HCT116 (cell line): Measurements from ENCODE around the gene SNAP91. TPM values are rescaled to one million over a fixed set of nuclear protein-coding genes. Genes with fewer than 3 reads are reported as not detected.

Experiments used
- ATAC-seq: fragments of 200-7000 bp; cut with Tn5 transposase; 2 replicates; pipeline ENCODE4 v1.9.1; 2020; ENCODE audit warnings: mild to moderate bottlenecking, moderate library complexity
- BruUV-seq: library from RNA; stranded (reverse); fragments of 400-500 nt; replicated peaks from 2 replicates; lab custom pipeline; 2021; lab: Mats Ljungman, UMichigan
- CTCF ChIA-PET: fragments of 300-600 bp; sonication (Branson Sonifier 250); formaldehyde crosslinking; loops from one replicate; lab custom pipeline; 2021; ENCODE audit warnings: antibody characterized with exemption; lab: Charles Lee
- POLR2A ChIA-PET: fragments of 300-600, 350-600 bp; sonication (Branson Sonifier 250); formaldehyde crosslinking; loops from one replicate; lab custom pipeline; 2021; ENCODE audit warnings: antibody characterized with exemption; lab: Charles Lee
- RAD21 ChIA-PET, 2 experiments: fragments of 300-600 bp; sonication (Branson Sonifier 250); formaldehyde crosslinking; loops; one replicate each; lab custom pipeline; 2023; ENCODE audit warnings: low total read pairs in 2 of 2; ENCODE audit not compliant: uncharacterized antibody in 2 of 2, unreplicated experiment in 2 of 2, low non-redundant PET in 1 of 2; lab: Charles Lee
- DNase-seq: peaks from one replicate; pipeline ENCODE4 v3.0.0-alpha.2; 2010; ENCODE audit warnings: low read depth, low spot score
- H2AFZ ChIP-seq: fragments of 200-600 bp; shearing (Covaris generic), sonication (generic); 2 replicates; pipeline ENCODE4 v1.6.1; 2017; ENCODE audit warnings: low read depth, mixed run types, mixed read lengths, antibody characterized with exemption, low read length; ENCODE audit not compliant: poor library complexity, severe bottlenecking
- H3K27ac ChIP-seq: 2 replicates; pipeline ENCODE4 v1.5.1; 2012; ENCODE audit warnings: low read depth, low read length
- H3K27me3 ChIP-seq: fragments of 200-600 bp; sonication (generic); 2 replicates; pipeline ENCODE4 v1.6.1; 2016; ENCODE audit warnings: mixed run types, low read length, mixed read lengths; ENCODE audit not compliant: insufficient read depth
- H3K36me3 ChIP-seq, 2 experiments: fragments of 200-500 bp in 1 of 2; fragments of 200-600 bp in 1 of 2; sonication (Bioruptor generic) in 1 of 2; sonication (generic) in 1 of 2; 2 replicates each; pipeline versions ENCODE4 v1.5.1 to v1.6.1; 2014 to 2016; ENCODE audit warnings: low read length in 2 of 2, inconsistent platforms in 1 of 2, mixed read lengths in 1 of 2, mixed run types in 1 of 2; ENCODE audit not compliant: insufficient read depth in 2 of 2, control insufficient read depth in 1 of 2
- H3K4me1 ChIP-seq, 2 experiments: fragments of 200-600 bp in 1 of 2; sonication (generic) in 1 of 2; 2 replicates each; pipeline versions ENCODE4 v1.5.1 to v1.6.1; 2012 to 2017; ENCODE audit warnings: low read length in 2 of 2, inconsistent platforms in 1 of 2, mild to moderate bottlenecking in 1 of 2, mixed read lengths in 1 of 2, mixed run types in 1 of 2, moderate library complexity in 1 of 2; ENCODE audit not compliant: insufficient read depth in 2 of 2, control insufficient read depth in 1 of 2
- H3K4me2 ChIP-seq: fragments of 200-600 bp; sonication (generic); 2 replicates; pipeline ENCODE4 v1.6.1; 2017; ENCODE audit warnings: mixed run types, low read length, mixed read lengths
- H3K4me3 ChIP-seq, 2 experiments: fragments of 200-600 bp in 1 of 2; sonication (generic) in 1 of 2; replicated peaks in 1 of 2; 2 replicates each; pipeline ENCODE4 v1.5.1; 2011 to 2016; ENCODE audit warnings: low read length in 2 of 2, control low read depth in 1 of 2, low read depth in 1 of 2, mild to moderate bottlenecking in 1 of 2, mixed read lengths in 1 of 2, mixed run types in 1 of 2
- H3K79me2 ChIP-seq: fragments of 200-600 bp; sonication (generic); 2 replicates; pipeline ENCODE4 v1.6.1; 2017; ENCODE audit warnings: mild to moderate bottlenecking, mixed run types, low read length, moderate library complexity, mixed read lengths; ENCODE audit not compliant: insufficient read depth
- H3K9ac ChIP-seq: fragments of 200-600 bp; sonication (generic); 2 replicates; pipeline ENCODE4 v1.6.1; 2016; ENCODE audit warnings: low read length, mixed read lengths
- H3K9me2 ChIP-seq: fragments of 200-600 bp; sonication (generic), shearing (Covaris generic); 2 replicates; pipeline ENCODE4 v1.6.1; 2017; ENCODE audit warnings: mixed run types, mild to moderate bottlenecking, moderate library complexity; ENCODE audit not compliant: insufficient read depth
- H3K9me3 ChIP-seq, 2 experiments: fragments of 200-500 bp in 1 of 2; fragments of 200-600 bp in 1 of 2; sonication (Bioruptor generic) in 1 of 2; sonication (generic) in 1 of 2; 2 replicates each; pipeline ENCODE4 v1.6.1; 2014 to 2017; ENCODE audit warnings: low read length in 2 of 2, mixed read lengths in 2 of 2, inconsistent platforms in 1 of 2, low read depth in 1 of 2, mild to moderate bottlenecking in 1 of 2, mixed run types in 1 of 2, moderate library complexity in 1 of 2; ENCODE audit not compliant: control insufficient read depth in 1 of 2, insufficient read depth in 1 of 2
- H4K20me1 ChIP-seq: fragments of 200-600 bp; sonication (generic), shearing (Covaris generic); 2 replicates; pipeline ENCODE4 v1.6.1; 2017; ENCODE audit warnings: mixed run types, mild to moderate bottlenecking, moderate library complexity; ENCODE audit not compliant: insufficient read depth
- CBX3 ChIP-seq: IDR thresholded peaks from 2 replicates; pipeline ENCODE4 v1.6.1; 2012; ENCODE audit warnings: low read depth
- EGR1 ChIP-seq: IDR thresholded peaks from 2 replicates; pipeline ENCODE4 v1.6.1; 2012; ENCODE audit warnings: low read depth
- ELF1 ChIP-seq: IDR thresholded peaks from 2 replicates; pipeline ENCODE4 v1.6.1; 2012; ENCODE audit warnings: low read depth, borderline replicate concordance
- EZH2 ChIP-seq: fragments of 200-600 bp; sonication (generic); IDR thresholded peaks from 2 replicates; pipeline ENCODE4 v1.6.1; 2017; ENCODE audit warnings: antibody characterized with exemption, mixed run types
- FOSL1 ChIP-seq: IDR thresholded peaks from 2 replicates; pipeline ENCODE4 v1.6.1; 2012; ENCODE audit warnings: low read depth
- POLR2A ChIP-seq: IDR thresholded peaks from 2 replicates; pipeline ENCODE4 v1.7.0; 2011; ENCODE audit warnings: borderline replicate concordance; ENCODE audit not compliant: insufficient read depth, insufficient read length; ENCODE audit errors: extremely low read depth
- POLR2AphosphoS5 ChIP-seq: IDR thresholded peaks from 2 replicates; pipeline ENCODE4 v1.6.1; 2011; ENCODE audit warnings: mild to moderate bottlenecking, low read depth, low read length, moderate library complexity
- SIN3A ChIP-seq: IDR thresholded peaks from 2 replicates; pipeline ENCODE4 v1.6.1; 2012; ENCODE audit warnings: low read depth
- SP1 ChIP-seq: IDR thresholded peaks from 2 replicates; pipeline ENCODE4 v1.6.1; 2012; ENCODE audit warnings: low read depth
- TCF7L2 ChIP-seq: IDR thresholded peaks from 2 replicates; pipeline ENCODE4 v1.7.0; 2011; ENCODE audit warnings: borderline replicate concordance, inconsistent platforms; ENCODE audit not compliant: insufficient read depth, insufficient read length; ENCODE audit errors: extremely low read depth
- ZFX ChIP-seq: fragments of 450-650 bp; IDR thresholded peaks from 2 replicates; pipeline ENCODE4 v1.6.1; 2017
- intact Hi-C: fragments of 100-400 bp; cut with micrococcal nuclease; formaldehyde crosslinking; loops from 2 replicates; pipeline ENCODE4 v1.10.0; 2022
- total RNA-seq: library from RNA; stranded (reverse); gene quantifications from one replicate; pipeline ENCODE4 v1.2.1, GENCODE V29; 2021; ENCODE audit not compliant: unreplicated experiment
- TF ChIP-seq, protein P1 (sequence below): IDR thresholded peaks from 2 replicates; pipeline ENCODE4 v1.6.1; 2012
- TF ChIP-seq, protein P2 (sequence below): IDR thresholded peaks from 2 replicates; pipeline ENCODE4 v1.6.1; 2012; ENCODE audit warnings: low read depth

The SNAP91 gene
- total RNA-seq, 1 experiment from 2014 or later, result not detected

DNA sequence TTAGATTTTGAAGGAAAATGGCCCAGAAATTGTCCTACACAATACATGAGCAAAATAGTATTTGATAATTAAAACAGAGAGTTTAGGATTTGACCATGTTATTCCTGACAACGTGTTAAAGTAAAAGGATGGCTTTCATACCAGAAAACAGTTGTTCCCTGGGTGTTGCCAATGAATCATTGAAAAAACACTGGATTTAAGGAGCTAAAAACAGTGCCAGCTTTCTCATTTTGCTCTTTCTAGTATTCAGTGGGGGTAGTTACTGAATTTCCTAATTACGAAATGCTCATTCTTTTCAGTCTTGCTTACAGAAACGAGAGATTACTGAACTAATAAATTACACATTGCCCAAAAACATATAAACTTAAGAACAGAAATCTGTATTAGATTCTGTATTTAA is 26.6 kb upstream of the SNAP91 start:
- CTCF ChIA-PET, result no interaction called here
- Histone ChIP-seq H3K27ac (no peak overlapping the region), H4K20me1 (no peaks in the 10 kb centered on the region), H3K9ac (no peak overlapping the region), H3K36me3 (no peaks in the 10 kb centered on the region), H3K4me1 (no peaks in the 10 kb centered on the region), H3K9me3 (no peaks in the 10 kb centered on the region), H3K79me2 (no peaks in the 10 kb centered on the region), H3K9me2 (no peaks in the 10 kb centered on the region), H3K27me3 (no peaks in the 10 kb centered on the region), H3K4me2 (no peak overlapping the region), H2AFZ (no peak overlapping the region), H3K4me3 (no peak overlapping the region)
- DNase-seq (no peak), ATAC-seq (no peak)
- POLR2A ChIA-PET, result no interaction called here
- intact Hi-C loops, result no loop called here
- TF ChIP-seq TCF7L2 (no peak), FOSL1 (no peak), SIN3A (no peak), POLR2AphosphoS5 (no peak), ZFX (no peak), ELF1 (no peak), EZH2 (no peak), SP1 (no peak), EGR1 (no peak), CBX3 (no peak), POLR2A (no peak)
- TF ChIP-seq, protein P1, sequence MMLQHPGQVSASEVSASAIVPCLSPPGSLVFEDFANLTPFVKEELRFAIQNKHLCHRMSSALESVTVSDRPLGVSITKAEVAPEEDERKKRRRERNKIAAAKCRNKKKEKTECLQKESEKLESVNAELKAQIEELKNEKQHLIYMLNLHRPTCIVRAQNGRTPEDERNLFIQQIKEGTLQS, result no peak
- TF ChIP-seq, protein P2, sequence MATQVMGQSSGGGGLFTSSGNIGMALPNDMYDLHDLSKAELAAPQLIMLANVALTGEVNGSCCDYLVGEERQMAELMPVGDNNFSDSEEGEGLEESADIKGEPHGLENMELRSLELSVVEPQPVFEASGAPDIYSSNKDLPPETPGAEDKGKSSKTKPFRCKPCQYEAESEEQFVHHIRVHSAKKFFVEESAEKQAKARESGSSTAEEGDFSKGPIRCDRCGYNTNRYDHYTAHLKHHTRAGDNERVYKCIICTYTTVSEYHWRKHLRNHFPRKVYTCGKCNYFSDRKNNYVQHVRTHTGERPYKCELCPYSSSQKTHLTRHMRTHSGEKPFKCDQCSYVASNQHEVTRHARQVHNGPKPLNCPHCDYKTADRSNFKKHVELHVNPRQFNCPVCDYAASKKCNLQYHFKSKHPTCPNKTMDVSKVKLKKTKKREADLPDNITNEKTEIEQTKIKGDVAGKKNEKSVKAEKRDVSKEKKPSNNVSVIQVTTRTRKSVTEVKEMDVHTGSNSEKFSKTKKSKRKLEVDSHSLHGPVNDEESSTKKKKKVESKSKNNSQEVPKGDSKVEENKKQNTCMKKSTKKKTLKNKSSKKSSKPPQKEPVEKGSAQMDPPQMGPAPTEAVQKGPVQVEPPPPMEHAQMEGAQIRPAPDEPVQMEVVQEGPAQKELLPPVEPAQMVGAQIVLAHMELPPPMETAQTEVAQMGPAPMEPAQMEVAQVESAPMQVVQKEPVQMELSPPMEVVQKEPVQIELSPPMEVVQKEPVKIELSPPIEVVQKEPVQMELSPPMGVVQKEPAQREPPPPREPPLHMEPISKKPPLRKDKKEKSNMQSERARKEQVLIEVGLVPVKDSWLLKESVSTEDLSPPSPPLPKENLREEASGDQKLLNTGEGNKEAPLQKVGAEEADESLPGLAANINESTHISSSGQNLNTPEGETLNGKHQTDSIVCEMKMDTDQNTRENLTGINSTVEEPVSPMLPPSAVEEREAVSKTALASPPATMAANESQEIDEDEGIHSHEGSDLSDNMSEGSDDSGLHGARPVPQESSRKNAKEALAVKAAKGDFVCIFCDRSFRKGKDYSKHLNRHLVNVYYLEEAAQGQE, result no peak
- RAD21 ChIA-PET, result no interaction called here
- no TSS peak for BruUV-seq
